Psoas muscle (tissue), 8 donors: ENCODE measurements around the gene HOXB1. TPM values are rescaled to one million over a fixed set of nuclear protein-coding genes. Genes with fewer than 3 reads are reported as not detected.

ENCODE experiments used
- ATAC-seq, 4 donors: fragments of 200-7000 bp; cut with Tn5 transposase; one replicate each; pipeline ENCODE4 v1.9.1; 2020; ENCODE audit warnings: moderate library complexity in 3 of 4, mild to moderate bottlenecking in 2 of 4
- DNase-seq, 2 donors: peaks; one replicate each; pipeline ENCODE4 v3.0.0-alpha.2; 2020
- H3K27ac ChIP-seq: fragments of 200-600 bp; one replicate; pipeline ENCODE4 v1.8.0; 2022
- H3K27me3 ChIP-seq, 3 donors: fragments of 200-600 bp in 1 of 3; one replicate each; pipeline versions ENCODE4 v1.6.1 to v1.8.0; 2013 to 2022; ENCODE audit warnings: low read length in 2 of 3, mild to moderate bottlenecking in 2 of 3, moderate library complexity in 1 of 3; ENCODE audit not compliant: insufficient read depth in 3 of 3
- H3K36me3 ChIP-seq, 2 donors: fragments of 200-600 bp in 1 of 2; one replicate each; pipeline versions ENCODE4 v1.6.1 to v1.8.0; 2013 to 2022; ENCODE audit warnings: low read depth in 1 of 2, mild to moderate bottlenecking in 1 of 2, moderate library complexity in 1 of 2; ENCODE audit not compliant: insufficient read depth in 1 of 2
- H3K4me1 ChIP-seq: fragments of 200-600 bp; one replicate; pipeline ENCODE4 v1.8.0; 2022
- H3K4me3 ChIP-seq: fragments of 200-600 bp; one replicate; pipeline ENCODE4 v1.8.0; 2022; ENCODE audit warnings: mild to moderate bottlenecking
- H3K9me3 ChIP-seq: fragments of 200-600 bp; one replicate; pipeline ENCODE4 v1.8.0; 2022
- CTCF ChIP-seq: fragments of 200-600 bp; IDR thresholded peaks from one replicate; pipeline ENCODE4 v1.8.0; 2022; ENCODE audit warnings: antibody characterized with exemption
- WGBS, 3 donors: extraction: QIAGEN DNeasy Blood & Tissue Kit; methylation state at CpG; one replicate each; pipeline versions ENCODE4 v1.1.6 to v1.1.7; 2013; 5-methylcytosine and 5-hydroxymethylcytosine counted together
- intact Hi-C, 2 donors: fragments of 100-400 bp; cut with DNase I; formaldehyde crosslinking; loops; one replicate each; pipeline versions ENCODE4 v1.11.0 to v1.14.2; 2022
- polyA plus RNA-seq, 3 donors: library from polyadenylated mRNA; stranded (reverse); fragments of 200-250 nt; gene quantifications; one replicate each; pipeline ENCODE4 v1.2.3, GENCODE V29; 2013
- total RNA-seq, 4 donors: library from RNA; stranded (reverse); fragmentation: NEBNext Ultra II Directional in 2 of 4; extraction: Animal tissue kit (Norgen Biotek cat#: 25700) in 2 of 4; gene quantifications; one replicate each; pipeline versions ENCODE4 v1.2.1 to v1.2.4, GENCODE V29; 2021 to 2023
- donor health status: healthy with polysubstance abuse.
- donor health status: DM: no; HTN: no; CAD: no; lungs with moderate emphysema.
- donor health status: Bipolar disorder and iron deficiency.
- donor health status: healthy.
- donor health status: DM: yes; HTN: yes; CAD: no.
- donor health status: DM: no; HTN: no; CAD: no.
- donor health status: DM: no; HTN: no; CAD: no.
- donor health status: DM: yes; HTN: yes; CAD: no.

Gene HOXB1
- total and polyA plus RNA-seq, 7 donors = not detected

- DNase-seq (no peak), ATAC-seq (no peak)
- H3K27ac ChIP-seq = no peak overlapping the region
- peaks cover 3 to 17% (median 6%) of the 10 kb centered on the region in 3 donors for H3K27me3 ChIP-seq
- no peaks in the 10 kb centered on the region for H3K36me3 ChIP-seq
- TF ChIP-seq CTCF = no peak
- intact Hi-C loops = no loop called here
- no peaks in the 10 kb centered on the region for H3K4me1 ChIP-seq
- 52 to 65% (median 56%) methylated on average over 5 of the region's 5 CpGs for WGBS, 3 donors
- no peaks in the 10 kb centered on the region for H3K9me3 ChIP-seq
- no peak overlapping the region for H3K4me3 ChIP-seq
Measured at GRCh38 chr17:48506246-48506645, 24.6 kb downstream of the HOXB1 start.

GRCh38 chr17:48505788-48506187 lies 25.0 kb downstream of the HOXB1 start:
- ATAC-seq = peak in 2 of 4 donors; percentile 49 to 55
- Histone ChIP-seq H3K4me1 (no peaks in the 10 kb centered on the region), H3K27ac (no peak overlapping the region), H3K36me3 (no peaks in the 10 kb centered on the region), H3K27me3 (peaks cover 3 to 17% (median 6%) of the 10 kb centered on the region in 3 donors), H3K9me3 (no peaks in the 10 kb centered on the region), H3K4me3 (no peak overlapping the region)
- TF ChIP-seq CTCF = no peak
- intact Hi-C loops = no loop called here
- DNase-seq = no peak
- WGBS, 3 donors = 68 to 77% (median 72%) methylated on average over 1 of the region's 1 CpG

- intact Hi-C loops = no loop called here
- no peak overlapping the region for H3K27ac ChIP-seq
- H3K4me1 ChIP-seq = no peaks in the 10 kb centered on the region
- no peaks in the 10 kb centered on the region for H3K36me3 ChIP-seq
- no peak overlapping the region for H3K4me3 ChIP-seq
- DNase-seq = no peak
- H3K27me3 ChIP-seq = peaks cover 3 to 12% (median 6%) of the 10 kb centered on the region in 3 donors
- TF ChIP-seq CTCF = no peak
- H3K9me3 ChIP-seq = no peaks in the 10 kb centered on the region
- 93 to 98% (median 93%) methylated on average over 2 of the region's 2 CpGs for WGBS, 3 donors
- ATAC-seq = no peak
Measured at GRCh38 chr17:48504953-48505352, 25.9 kb downstream of the HOXB1 start.

GRCh38 chr17:48503747-48504146 lies 27.1 kb downstream of the HOXB1 start:
- WGBS, 3 donors = 92 to 94% (median 92%) methylated on average over 5 of the region's 5 CpGs

More at GRCh38 chr17:48503747-48504146, 27.1 kb downstream of the HOXB1 start:
- Histone ChIP-seq H3K4me3 (no peak overlapping the region), H3K27me3 (peaks cover 3 to 11% (median 6%) of the 10 kb centered on the region in 3 donors), H3K4me1 (no peaks in the 10 kb centered on the region), H3K27ac (no peak overlapping the region), H3K36me3 (no peaks in the 10 kb centered on the region), H3K9me3 (no peaks in the 10 kb centered on the region)
- DNase-seq (no peak), ATAC-seq (no peak)
- TF ChIP-seq CTCF = no peak
- intact Hi-C loops = no loop called here
